ENCODE results near the gene SOX30.

GRCh38 chr5:157608972-157609565, 43.2 kb downstream of the SOX30 start:
- TF ChIP-seq, protein P1, sequence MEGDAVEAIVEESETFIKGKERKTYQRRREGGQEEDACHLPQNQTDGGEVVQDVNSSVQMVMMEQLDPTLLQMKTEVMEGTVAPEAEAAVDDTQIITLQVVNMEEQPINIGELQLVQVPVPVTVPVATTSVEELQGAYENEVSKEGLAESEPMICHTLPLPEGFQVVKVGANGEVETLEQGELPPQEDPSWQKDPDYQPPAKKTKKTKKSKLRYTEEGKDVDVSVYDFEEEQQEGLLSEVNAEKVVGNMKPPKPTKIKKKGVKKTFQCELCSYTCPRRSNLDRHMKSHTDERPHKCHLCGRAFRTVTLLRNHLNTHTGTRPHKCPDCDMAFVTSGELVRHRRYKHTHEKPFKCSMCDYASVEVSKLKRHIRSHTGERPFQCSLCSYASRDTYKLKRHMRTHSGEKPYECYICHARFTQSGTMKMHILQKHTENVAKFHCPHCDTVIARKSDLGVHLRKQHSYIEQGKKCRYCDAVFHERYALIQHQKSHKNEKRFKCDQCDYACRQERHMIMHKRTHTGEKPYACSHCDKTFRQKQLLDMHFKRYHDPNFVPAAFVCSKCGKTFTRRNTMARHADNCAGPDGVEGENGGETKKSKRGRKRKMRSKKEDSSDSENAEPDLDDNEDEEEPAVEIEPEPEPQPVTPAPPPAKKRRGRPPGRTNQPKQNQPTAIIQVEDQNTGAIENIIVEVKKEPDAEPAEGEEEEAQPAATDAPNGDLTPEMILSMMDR (IDR thresholded peaks at IDR 0.05): no peak
- TF ChIP-seq POLR2A (IDR thresholded peaks at IDR 0.05): no peak
